ENCODE measurements around the gene MAP3K20. TPM values are rescaled to one million over a fixed set of nuclear protein-coding genes. Genes with fewer than 3 reads are reported as not detected.

Gene MAP3K20
- total and polyA plus RNA-seq, 10 of the 15 experiments (the other 5 are each of a cell fraction or from before 2014, with no cell fraction given) = 0.04 to 5.6 (median 2.3) TPM

DNA sequence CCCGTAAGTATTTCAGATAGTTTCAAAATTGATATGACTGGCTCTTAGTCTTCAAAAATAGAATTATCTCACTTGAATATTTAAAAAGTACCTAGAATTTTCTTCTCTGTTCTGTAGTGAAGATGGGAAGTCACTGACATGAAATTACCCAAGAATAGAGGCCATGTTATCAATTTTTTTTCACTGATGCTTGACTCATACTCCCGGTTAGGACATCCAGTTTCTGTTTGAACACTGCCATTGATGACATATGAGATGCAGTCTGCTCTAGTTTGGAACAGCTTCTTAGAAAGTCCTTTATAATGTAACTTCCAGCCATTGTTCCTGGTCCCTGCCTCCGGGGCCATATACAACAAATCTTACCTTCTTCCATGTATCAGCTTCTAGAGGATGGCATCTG, 26.0 kb downstream of the MAP3K20 start (continued):
- peak; percentile 63; the same call in 1 of the 2 replicates for TF ChIP-seq PML (IDR thresholded peaks at IDR 0.05; ENCODE audit: low read length)
- TF ChIP-seq PAX5 (IDR thresholded peaks at IDR 0.05; ENCODE audit: borderline replicate concordance, low read depth, low read length) = peak; percentile 33; the same call in 1 of the 2 replicates
- TF ChIP-seq TCF3 (IDR thresholded peaks at IDR 0.05; ENCODE audit: borderline replicate concordance, insufficient read depth, low read depth, low read length) = no peak
- TF ChIP-seq, protein P1, sequence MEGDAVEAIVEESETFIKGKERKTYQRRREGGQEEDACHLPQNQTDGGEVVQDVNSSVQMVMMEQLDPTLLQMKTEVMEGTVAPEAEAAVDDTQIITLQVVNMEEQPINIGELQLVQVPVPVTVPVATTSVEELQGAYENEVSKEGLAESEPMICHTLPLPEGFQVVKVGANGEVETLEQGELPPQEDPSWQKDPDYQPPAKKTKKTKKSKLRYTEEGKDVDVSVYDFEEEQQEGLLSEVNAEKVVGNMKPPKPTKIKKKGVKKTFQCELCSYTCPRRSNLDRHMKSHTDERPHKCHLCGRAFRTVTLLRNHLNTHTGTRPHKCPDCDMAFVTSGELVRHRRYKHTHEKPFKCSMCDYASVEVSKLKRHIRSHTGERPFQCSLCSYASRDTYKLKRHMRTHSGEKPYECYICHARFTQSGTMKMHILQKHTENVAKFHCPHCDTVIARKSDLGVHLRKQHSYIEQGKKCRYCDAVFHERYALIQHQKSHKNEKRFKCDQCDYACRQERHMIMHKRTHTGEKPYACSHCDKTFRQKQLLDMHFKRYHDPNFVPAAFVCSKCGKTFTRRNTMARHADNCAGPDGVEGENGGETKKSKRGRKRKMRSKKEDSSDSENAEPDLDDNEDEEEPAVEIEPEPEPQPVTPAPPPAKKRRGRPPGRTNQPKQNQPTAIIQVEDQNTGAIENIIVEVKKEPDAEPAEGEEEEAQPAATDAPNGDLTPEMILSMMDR (IDR thresholded peaks at IDR 0.05 in 2 of 3, conservative IDR thresholded peaks at IDR 0.05 in 1 of 3; ENCODE audit: control insufficient read depth in 2 of 3, extremely low read depth in 1 of 3, insufficient read depth in 1 of 3, low read depth in 3 of 3, low read length in 3 of 3) = no peak
- TF ChIP-seq CHD1 (IDR thresholded peaks at IDR 0.05; ENCODE audit: low read depth, low read length) = no peak
- TF ChIP-seq HDAC6 (IDR thresholded peaks at IDR 0.05; ENCODE audit: unreplicated experiment) = no peak
- TF ChIP-seq SMARCA5 (IDR thresholded peaks at IDR 0.05) = no peak
- TF ChIP-seq MTA3 (IDR thresholded peaks at IDR 0.05; ENCODE audit: borderline replicate concordance, low read length) = 0 out of 2 replicates have a peak, but pooled peaks have one; percentile 49
- TF ChIP-seq TCF7 (IDR thresholded peaks at IDR 0.05; ENCODE audit: borderline replicate concordance) = no peak
- TF ChIP-seq BACH1 (IDR thresholded peaks at IDR 0.05; ENCODE audit: borderline replicate concordance) = no peak
- no peak for TF ChIP-seq FOS (IDR thresholded peaks at IDR 0.05; ENCODE audit: borderline replicate concordance, extremely low read depth, insufficient read length)
- no peak for TF ChIP-seq BRCA1 (IDR thresholded peaks at IDR 0.05; ENCODE audit: low read depth, low read length)
- TF ChIP-seq, protein P2, sequence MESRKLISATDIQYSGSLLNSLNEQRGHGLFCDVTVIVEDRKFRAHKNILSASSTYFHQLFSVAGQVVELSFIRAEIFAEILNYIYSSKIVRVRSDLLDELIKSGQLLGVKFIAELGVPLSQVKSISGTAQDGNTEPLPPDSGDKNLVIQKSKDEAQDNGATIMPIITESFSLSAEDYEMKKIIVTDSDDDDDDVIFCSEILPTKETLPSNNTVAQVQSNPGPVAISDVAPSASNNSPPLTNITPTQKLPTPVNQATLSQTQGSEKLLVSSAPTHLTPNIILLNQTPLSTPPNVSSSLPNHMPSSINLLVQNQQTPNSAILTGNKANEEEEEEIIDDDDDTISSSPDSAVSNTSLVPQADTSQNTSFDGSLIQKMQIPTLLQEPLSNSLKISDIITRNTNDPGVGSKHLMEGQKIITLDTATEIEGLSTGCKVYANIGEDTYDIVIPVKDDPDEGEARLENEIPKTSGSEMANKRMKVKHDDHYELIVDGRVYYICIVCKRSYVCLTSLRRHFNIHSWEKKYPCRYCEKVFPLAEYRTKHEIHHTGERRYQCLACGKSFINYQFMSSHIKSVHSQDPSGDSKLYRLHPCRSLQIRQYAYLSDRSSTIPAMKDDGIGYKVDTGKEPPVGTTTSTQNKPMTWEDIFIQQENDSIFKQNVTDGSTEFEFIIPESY (IDR thresholded peaks at IDR 0.05) = no peak
- TF ChIP-seq SUPT20H (IDR thresholded peaks at IDR 0.05; ENCODE audit: borderline replicate concordance, control insufficient read depth, low read depth, low read length) = no peak
- peak; percentile 52; the same call in 1 of the 2 replicates for TF ChIP-seq YY1 (IDR thresholded peaks at IDR 0.05; ENCODE audit: low read depth, low read length)
- TF ChIP-seq JUNB (IDR thresholded peaks at IDR 0.05) = peak; percentile 73
- TF ChIP-seq, protein P3, sequence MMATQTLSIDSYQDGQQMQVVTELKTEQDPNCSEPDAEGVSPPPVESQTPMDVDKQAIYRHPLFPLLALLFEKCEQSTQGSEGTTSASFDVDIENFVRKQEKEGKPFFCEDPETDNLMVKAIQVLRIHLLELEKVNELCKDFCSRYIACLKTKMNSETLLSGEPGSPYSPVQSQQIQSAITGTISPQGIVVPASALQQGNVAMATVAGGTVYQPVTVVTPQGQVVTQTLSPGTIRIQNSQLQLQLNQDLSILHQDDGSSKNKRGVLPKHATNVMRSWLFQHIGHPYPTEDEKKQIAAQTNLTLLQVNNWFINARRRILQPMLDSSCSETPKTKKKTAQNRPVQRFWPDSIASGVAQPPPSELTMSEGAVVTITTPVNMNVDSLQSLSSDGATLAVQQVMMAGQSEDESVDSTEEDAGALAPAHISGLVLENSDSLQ (IDR thresholded peaks at IDR 0.05) = no peak
- no peak for TF ChIP-seq RAD51 (IDR thresholded peaks at IDR 0.05)
- no peak for TF ChIP-seq ZNF384 (IDR thresholded peaks at IDR 0.05; ENCODE audit: borderline replicate concordance, low read depth, low read length)
- TF ChIP-seq FOXM1 (IDR thresholded peaks at IDR 0.05; ENCODE audit: low read depth, low read length) = peak; percentile 65
- TF ChIP-seq, protein P4, sequence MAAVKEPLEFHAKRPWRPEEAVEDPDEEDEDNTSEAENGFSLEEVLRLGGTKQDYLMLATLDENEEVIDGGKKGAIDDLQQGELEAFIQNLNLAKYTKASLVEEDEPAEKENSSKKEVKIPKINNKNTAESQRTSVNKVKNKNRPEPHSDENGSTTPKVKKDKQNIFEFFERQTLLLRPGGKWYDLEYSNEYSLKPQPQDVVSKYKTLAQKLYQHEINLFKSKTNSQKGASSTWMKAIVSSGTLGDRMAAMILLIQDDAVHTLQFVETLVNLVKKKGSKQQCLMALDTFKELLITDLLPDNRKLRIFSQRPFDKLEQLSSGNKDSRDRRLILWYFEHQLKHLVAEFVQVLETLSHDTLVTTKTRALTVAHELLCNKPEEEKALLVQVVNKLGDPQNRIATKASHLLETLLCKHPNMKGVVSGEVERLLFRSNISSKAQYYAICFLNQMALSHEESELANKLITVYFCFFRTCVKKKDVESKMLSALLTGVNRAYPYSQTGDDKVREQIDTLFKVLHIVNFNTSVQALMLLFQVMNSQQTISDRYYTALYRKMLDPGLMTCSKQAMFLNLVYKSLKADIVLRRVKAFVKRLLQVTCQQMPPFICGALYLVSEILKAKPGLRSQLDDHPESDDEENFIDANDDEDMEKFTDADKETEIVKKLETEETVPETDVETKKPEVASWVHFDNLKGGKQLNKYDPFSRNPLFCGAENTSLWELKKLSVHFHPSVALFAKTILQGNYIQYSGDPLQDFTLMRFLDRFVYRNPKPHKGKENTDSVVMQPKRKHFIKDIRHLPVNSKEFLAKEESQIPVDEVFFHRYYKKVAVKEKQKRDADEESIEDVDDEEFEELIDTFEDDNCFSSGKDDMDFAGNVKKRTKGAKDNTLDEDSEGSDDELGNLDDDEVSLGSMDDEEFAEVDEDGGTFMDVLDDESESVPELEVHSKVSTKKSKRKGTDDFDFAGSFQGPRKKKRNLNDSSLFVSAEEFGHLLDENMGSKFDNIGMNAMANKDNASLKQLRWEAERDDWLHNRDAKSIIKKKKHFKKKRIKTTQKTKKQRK (IDR thresholded peaks at IDR 0.05; ENCODE audit: low read depth, low read length) = no peak
- no peak for TF ChIP-seq TBL1XR1 (IDR thresholded peaks at IDR 0.05; ENCODE audit: low read depth, low read length)
- no peak for TF ChIP-seq TCF12 (IDR thresholded peaks at IDR 0.05; ENCODE audit: low read depth, low read length)
- TF ChIP-seq NFXL1 (IDR thresholded peaks at IDR 0.05; ENCODE audit: borderline replicate concordance) = no peak
